NCI-H82 treated with DMSO at 0.1 percent for 48 hours (cell line): ENCODE data around the gene KRT71.

Source experiments
- DNase-seq: peaks from one replicate; lab custom pipeline; 2025; ENCODE audit not compliant: unreplicated experiment; lab: John Stamatoyannopoulos, UW

The KRT71 gene

DNA sequence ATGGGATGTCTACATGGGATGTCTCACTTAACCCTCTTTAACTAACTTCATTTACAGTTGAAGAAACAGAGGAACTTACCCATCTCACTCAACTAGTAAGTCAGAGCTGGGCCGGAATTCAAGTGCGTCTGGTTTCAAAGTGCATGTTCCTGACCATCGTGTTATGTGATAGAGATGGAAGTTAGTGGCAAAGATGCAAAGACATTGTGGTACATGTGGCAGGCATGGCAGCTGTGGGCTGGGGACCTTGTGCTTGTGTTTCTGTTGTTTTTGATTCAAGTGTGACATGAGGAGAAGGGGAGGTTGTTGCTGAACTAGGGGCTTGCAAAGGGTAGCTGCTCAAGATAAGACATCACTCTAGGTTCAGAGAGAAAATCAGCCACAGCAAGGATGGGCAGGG is 23.0 kb upstream of the KRT71 start:
- DNase-seq, result no peak

DNA sequence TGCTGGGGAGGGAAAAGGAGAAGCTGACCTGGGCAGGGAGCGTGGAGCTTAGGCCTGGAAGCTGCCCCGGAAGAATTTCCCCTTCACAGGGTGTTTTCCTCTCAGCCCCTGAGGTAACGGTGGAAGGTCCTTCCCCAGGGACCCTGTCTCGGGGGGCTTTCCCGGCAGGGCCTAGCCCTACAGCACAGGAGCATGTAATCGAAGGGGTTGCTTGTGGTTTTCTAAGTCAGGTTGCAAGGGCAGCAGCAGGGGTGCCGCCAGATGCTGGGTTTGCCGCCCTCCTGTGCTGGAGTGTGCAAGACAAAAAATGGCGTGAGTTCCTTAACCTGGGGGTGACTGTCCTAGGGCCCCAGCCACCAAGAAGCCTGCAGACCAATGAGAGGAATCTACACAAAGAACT is 22.3 kb upstream of the KRT71 start:
- no peak for DNase-seq

DNA sequence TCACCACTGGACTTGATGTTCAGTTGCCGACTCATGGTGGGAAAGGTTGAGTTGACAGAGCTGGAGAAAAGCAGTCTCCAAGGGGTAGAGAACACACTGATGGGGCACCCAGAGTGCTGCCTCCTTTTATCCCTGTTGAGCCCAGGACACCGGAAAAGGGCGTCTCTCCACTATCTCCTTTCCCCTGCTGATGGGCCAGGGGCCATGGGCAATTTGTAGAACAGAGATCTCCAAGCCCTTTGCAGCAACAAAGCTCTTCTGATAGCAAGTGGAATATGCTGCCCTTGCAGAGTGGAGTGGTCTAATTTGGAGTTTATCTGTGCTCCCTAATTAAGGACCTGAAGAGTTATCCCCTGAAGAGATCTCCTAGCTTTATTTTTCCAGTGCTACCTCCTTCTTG is 20.8 kb upstream of the KRT71 start, which contains the start of gene KRT74:
TSS of gene KRT74 (minus strand) at position 101 of the 400 bp plus-strand sequence. CDS start at position 35, 66 bp downstream.
- no peak for DNase-seq

- DNase-seq, result no peak
Observed at GRCh38 chr12:52573306-52573705, 20.4 kb upstream of the KRT71 start.

DNA sequence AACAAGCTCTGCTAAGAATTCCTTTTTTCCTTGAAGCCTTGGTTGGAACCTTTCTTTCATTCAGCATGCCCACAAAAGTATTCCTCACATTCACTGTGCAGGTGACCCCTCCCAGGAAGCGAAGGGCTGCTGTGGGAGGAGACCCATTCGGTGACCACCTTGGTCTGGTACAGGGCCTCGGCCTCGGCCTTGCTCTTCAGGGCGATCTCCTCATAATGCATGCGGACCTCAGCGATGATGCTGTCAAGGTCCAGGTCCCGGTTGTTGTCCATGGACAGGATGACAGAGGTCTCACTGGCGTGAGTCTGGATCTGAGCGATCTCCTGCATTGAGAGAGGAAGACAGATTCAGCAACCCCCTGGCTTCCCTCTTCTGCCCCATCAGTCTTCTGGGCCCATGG is 17.6 kb upstream of the KRT71 start:
- no peak for DNase-seq

- no peak for DNase-seq
Observed at GRCh38 chr12:52568111-52568510, 15.2 kb upstream of the KRT71 start.

GRCh38 chr12:52566847-52567291 is 13.9 kb upstream of the KRT71 start:
- DNase-seq, result no peak

DNA sequence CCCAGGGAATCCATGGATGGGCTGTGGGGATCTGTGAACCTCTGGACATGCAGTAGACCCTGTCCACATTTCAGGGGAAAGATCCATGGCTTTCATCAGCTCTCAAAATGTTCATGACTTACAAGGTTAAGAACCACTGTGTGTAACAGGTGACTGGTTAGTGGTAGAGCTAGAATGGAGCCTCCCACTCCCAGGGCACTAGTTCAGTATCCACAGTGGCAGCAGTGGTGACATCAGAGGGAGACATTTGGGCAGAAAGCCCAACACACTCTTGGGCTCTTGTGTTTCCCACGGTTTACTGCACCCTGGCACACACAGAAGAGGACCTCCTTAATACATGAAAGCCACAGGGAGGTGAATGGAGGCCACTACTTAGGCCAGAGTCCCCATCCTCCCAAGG is 11.6 kb upstream of the KRT71 start:
- DNase-seq, result no peak

- no peak for DNase-seq
Observed at GRCh38 chr12:52561880-52562449, 9.0 kb upstream of the KRT71 start.

GRCh38 chr12:52559979-52560378 is 7.0 kb upstream of the KRT71 start:
- no peak for DNase-seq

DNA sequence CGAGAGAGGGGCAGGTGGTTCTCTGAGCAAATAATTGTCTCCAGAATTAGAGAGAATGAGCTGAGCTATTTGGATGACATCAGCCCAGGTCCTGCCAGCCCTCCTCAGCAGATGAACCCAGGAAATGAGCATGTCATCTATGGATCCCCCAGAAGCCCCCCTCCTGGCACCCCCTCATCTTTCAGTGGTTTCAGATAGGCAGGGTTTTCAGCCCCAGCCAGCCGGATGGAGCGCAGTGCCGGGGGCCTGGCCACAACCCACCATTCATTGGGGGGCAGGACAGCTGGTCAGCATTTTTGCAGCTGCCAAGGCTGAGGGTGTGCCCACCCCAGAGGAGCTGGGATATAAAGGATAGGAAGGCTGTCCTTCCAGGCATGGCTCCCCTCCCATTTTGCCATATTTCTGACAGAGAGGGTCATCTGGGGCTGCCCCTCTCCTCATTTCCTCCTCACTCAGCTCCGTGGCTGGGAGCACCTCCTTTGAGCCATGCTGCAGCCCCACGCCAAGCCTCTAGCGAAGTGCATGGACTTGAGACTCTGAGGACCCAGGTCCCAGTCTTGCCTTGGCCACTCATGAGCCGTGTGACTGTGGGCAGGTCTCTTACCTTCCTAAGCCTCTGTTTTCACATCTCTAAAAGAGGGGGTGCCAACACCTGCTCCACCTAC is 6.0 kb upstream of the KRT71 start:
- no peak for DNase-seq

DNA sequence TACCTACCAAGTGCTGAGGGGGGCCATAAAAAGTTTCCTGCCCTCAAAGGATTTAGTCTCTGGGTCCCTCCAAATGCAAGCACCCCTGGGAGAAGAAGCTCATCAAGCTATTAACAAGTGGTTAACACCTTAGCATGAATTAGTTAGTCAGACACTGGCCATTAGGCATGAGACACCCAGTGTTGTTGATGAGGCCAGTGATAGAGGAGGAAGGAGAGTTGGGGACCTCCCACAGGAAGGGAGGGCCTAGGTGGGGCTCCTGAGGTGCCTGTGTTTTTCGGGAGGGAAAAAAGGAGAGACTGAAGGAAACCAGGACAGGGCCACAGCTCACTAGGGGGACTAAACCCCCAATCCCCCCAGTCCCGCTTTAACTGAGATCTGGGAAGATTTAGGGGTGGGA is 4.5 kb upstream of the KRT71 start:
- no peak for DNase-seq

DNA sequence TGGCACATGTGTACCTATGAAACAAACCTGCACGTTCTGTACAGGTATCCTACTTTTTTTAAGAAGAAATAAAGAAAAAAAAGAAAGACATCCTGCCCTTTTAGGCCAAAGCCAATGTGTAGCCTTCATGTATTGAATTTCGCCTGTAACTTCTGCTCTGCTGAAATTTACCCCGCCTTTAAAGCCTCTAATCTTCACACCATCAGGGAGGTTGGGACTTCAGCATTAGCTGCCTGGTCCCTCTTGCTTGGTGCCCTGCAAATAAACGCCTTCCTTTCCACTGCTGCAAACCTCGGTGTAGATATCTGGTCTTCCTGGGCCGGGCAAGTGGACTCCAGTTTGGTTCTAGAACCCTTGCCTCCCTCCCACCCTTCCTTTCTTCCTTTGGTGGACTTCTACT is 2.6 kb upstream of the KRT71 start:
- no peak for DNase-seq

DNA sequence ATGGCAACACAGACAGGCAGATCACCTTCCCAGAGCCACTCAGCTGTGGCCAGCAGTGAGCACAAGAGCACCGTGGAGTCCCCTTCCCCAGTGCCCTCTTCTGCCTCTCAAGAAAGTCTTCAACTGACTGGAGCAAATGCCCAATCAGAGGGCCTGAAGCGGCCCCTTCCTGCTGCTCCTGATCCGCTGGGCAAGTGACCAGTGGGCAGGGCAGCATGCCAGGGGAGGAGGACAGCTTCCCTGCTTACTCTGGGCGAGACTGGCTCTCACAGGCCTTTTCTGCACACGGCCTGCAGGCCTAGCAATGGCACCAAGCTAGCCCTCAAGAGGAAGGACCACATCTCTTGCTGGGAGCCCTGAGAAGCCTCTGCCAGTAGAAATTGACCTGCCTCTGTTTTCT is 890 bp downstream of the KRT71 start:
- DNase-seq, result no peak

GRCh38 chr12:52551216-52551865 is 1.6 kb downstream of the KRT71 start:
- DNase-seq, result no peak

- DNase-seq, result no peak
Observed at GRCh38 chr12:52546126-52546525, 6.8 kb downstream of the KRT71 start.

DNA sequence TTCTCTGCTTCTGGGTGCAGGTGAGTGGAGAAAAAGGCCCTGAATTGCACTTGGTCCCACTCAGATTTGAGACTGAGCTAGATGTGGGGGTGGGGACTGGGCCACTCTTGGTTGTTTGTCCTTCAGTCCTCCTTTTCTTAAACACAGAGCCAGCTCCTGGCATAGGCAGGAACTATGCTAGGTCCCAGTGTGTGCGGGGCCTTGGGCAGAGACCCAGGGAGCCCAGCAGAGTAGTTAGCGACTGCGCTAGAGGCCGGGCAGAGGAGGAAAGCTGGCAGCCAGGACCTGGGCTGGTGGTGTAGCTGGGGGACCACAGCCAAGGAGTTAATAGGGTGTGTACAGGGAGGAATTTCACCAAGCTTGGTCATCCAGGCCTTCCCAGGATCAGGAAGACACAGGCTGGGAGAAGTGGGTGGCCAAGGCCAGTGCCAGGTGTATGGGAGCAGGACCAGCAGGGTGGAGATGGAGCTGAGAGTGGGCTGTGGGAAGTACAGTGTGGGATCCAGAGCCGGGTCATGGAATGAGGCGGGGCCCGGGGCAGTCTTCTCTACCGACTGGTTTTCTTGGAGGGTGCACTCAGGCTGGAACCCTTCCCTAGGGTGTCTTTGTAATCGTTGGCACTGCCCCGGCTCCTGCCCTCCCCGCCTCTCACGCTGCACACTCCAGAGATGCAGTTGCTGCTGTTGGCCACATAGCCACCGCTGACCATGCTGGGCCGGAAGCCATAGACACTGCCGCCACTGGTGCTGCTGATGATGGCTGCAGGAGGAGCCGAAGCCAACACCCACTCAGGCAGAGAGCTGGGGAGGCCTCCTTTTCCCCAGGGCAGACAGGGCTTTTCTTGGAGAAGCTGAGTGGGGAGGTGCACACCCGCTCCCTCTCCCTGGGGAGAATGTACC is 8.7 kb downstream of the KRT71 start:
- no peak for DNase-seq

DNA sequence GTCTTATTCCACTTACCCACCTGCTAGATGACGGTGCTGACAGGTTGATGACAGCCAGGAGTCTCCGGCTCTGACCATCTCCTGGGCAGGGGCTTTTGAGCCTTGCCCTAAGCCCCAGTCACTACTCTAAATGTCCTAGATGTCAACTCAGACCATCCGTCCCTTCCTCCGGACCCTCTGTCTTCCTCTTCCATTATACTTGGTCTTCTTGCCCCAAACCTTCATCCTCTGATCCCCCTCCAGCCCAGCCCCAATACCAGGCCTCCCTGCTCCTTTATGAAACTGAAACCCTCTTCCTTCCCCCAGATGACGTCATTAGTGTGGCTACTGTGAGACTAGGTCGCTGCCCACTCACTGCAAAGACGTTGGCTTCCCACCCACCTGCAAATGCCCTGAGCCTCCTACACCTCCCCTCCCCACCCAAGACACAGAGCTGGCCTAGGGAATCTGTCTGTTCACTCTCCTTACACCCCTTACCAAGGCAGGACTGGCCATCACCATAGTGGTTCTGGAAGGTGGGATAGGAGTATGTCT is 10.1 kb downstream of the KRT71 start:
- DNase-seq, result no peak

DNA sequence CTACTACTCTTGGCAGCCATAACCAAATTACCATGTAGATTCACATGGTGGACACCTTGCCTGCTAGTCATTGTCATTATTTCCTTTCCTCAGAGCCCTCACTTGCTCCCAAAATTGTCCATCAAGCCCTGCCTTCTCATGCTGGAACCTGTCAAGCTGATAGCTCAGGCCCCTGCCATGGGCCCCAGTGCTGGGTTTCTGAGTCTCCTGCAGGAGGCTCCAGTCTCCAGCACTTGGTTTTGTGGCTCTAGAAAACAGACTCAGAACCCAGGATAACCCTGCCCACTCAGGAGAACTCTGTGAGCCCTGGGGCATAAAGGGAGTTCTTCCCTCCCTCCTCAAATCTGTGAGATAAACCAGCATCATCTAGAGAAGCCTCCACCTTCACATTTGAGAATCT is 10.8 kb downstream of the KRT71 start:
- DNase-seq, result no peak

DNA sequence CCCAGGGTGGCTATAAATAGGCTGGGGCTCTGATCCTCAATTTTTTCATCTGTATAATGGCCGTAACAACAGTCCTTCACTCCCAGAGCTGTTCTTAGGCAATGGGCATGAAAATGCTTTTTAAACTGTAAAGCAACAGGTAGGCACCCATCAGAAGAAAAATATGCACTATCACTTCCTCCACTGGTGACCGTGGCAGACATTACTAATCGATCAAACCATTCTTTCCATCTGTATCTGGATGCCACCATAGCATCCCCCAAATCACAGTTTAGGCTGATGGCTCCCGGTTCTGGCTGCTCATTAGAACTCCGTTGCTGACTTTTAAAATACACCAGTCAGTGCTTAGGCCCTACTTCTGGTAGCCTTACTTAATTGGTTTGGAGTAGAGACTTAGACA is 11.2 kb downstream of the KRT71 start:
- no peak for DNase-seq

DNA sequence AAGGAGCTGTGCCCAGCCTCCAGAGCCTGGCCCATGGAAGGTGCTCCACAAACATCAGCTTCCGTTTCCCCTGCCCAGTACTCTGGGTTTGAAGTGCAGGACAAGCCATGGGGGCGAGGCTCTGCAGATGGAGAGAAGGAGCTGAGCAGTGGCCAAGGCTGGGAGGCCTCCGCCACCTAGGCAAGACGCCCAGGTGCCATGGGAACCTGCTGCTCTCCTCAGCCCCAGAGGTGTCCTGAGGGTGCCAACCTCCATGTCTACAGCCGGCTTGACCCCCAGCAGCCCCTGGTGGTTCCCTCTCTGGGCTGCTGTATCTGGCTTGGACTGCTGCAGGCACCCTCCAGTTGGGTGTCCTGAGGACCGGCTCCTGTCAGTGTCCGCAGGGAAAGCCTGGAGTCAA is 12.4 kb downstream of the KRT71 start:
- DNase-seq, result no peak
